ENCODE results near the gene GSN. TPM values are rescaled to one million over a fixed set of nuclear protein-coding genes. Genes with fewer than 3 reads are reported as not detected.

GSN gene
- total and polyA plus RNA-seq, 4 donors, result 133 to 468 (median 233) TPM

DNA sequence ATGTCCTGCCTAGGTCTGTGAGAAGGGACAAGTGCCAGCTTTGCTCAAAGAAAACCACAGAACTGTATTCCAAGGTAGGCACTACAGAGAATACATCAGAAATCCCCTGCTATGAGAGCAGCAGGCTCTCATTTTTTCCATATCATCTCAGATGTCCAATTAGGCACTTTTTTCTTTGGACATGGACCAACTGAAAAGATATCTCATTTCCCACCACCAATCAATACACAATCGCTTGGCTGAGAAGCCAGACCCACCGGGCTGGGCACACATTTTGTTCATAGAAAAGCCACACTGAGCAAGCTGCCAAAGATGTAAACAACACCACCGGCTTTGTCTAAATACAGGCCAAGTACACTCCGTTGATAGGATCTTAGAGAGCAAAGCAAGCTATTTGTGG lies 76.2 kb downstream of the GSN start:
- ATAC-seq (ENCODE audit: insufficient read depth, low FRiP score) (no peak), DNase-seq (peak in 2 of 3 donors; percentile 62 to 68)
- Histone ChIP-seq H3K4me1 (ENCODE audit: control insufficient read depth in 5 of 5, insufficient read depth in 5 of 5, low read length in 5 of 5) (peaks cover 0 to 40% (median 10%) of the 10 kb centered on the region in 5 donors), H3K27ac (ENCODE audit: low read depth in 1 of 2, low read length in 1 of 2) (peak overlapping the region in 1 of 2 donors; percentile 63), H3K9me3 (ENCODE audit: control insufficient read depth in 4 of 4, insufficient read depth in 3 of 4, low read length in 3 of 4) (no peaks in the 10 kb centered on the region), H3K4me3 (no peak overlapping the region), H3K36me3 (ENCODE audit: control insufficient read depth in 4 of 4, insufficient read depth in 4 of 4, low read length in 4 of 4) (peaks cover 12 to 60% (median 32%) of the 10 kb centered on the region in 4 donors), H3K9ac (ENCODE audit: insufficient read depth in 1 of 2, low read length in 2 of 2) (no peak overlapping the region), H3K27me3 (ENCODE audit: control insufficient read depth in 3 of 3, insufficient read depth in 3 of 3, low read length in 2 of 3) (no peaks in the 10 kb centered on the region)
- WGBS, 2 donors, result 41 to 67% methylated on average over 4 of the region's 4 CpGs
- no peak for TF ChIP-seq CTCF (IDR thresholded peaks at IDR 0.05; ENCODE audit: control extremely low read depth, extremely low read depth)

- no peak overlapping the region for H3K9ac ChIP-seq (ENCODE audit: insufficient read depth in 1 of 2, low read length in 2 of 2)
- no peak for DNase-seq
- ATAC-seq (ENCODE audit: insufficient read depth, low FRiP score), result no peak
- peaks cover 12 to 59% (median 31%) of the 10 kb centered on the region in 4 donors for H3K36me3 ChIP-seq (ENCODE audit: control insufficient read depth in 4 of 4, insufficient read depth in 4 of 4, low read length in 4 of 4)
- TF ChIP-seq CTCF (IDR thresholded peaks at IDR 0.05; ENCODE audit: control extremely low read depth, extremely low read depth), result no peak
- H3K4me3 ChIP-seq, result no peak overlapping the region
- no peaks in the 10 kb centered on the region for H3K9me3 ChIP-seq (ENCODE audit: control insufficient read depth in 4 of 4, insufficient read depth in 3 of 4, low read length in 3 of 4)
- 87 to 88% methylated on average over 3 of the region's 3 CpGs for WGBS, 2 donors
- peaks cover 0 to 49% (median 13%) of the 10 kb centered on the region in 5 donors for H3K4me1 ChIP-seq (ENCODE audit: control insufficient read depth in 5 of 5, insufficient read depth in 5 of 5, low read length in 5 of 5)
- no peaks in the 10 kb centered on the region for H3K27me3 ChIP-seq (ENCODE audit: control insufficient read depth in 3 of 3, insufficient read depth in 3 of 3, low read length in 2 of 3)
- peak overlapping the region in 1 of 2 donors; percentile 45 for H3K27ac ChIP-seq (ENCODE audit: low read depth in 1 of 2, low read length in 1 of 2)
Observed at GRCh38 chr9:121345070-121345469, 77.1 kb downstream of the GSN start.

DNA sequence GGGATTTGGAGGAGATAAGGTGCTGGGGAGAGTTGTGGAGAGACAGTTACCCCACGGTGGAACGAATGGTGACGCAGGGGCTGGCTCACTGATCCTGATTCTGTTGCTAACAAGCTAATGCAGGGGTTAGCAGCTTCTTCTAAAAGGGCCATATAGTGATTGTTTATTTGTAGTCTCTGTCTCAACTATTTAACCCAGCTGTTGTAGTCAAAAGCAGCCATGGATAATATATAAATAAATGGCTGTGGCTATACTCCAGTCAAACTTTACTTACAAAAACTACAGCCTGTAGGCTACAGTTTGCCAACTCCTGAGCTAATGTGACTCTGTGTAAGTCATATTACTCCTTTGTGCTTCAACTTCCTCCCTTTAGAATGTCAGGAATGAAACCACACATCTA lies 80.3 kb downstream of the GSN start:
- no peak for TF ChIP-seq CTCF (IDR thresholded peaks at IDR 0.05; ENCODE audit: control extremely low read depth, extremely low read depth)
- ATAC-seq (ENCODE audit: insufficient read depth, low FRiP score) (no peak), DNase-seq (peak; percentile 68 to 89 (median 84))
- H3K9ac ChIP-seq (ENCODE audit: insufficient read depth in 1 of 2, low read length in 2 of 2), result peak overlapping the region in 1 of 2 donors; percentile 52
- H3K4me3 ChIP-seq, result no peak overlapping the region
- H3K9me3 ChIP-seq (ENCODE audit: control insufficient read depth in 4 of 4, insufficient read depth in 3 of 4, low read length in 3 of 4), result no peaks in the 10 kb centered on the region
- peaks cover 4 to 74% (median 31%) of the 10 kb centered on the region in 5 donors for H3K4me1 ChIP-seq (ENCODE audit: control insufficient read depth in 5 of 5, insufficient read depth in 5 of 5, low read length in 5 of 5)
- H3K27me3 ChIP-seq (ENCODE audit: control insufficient read depth in 3 of 3, insufficient read depth in 3 of 3, low read length in 2 of 3), result no peaks in the 10 kb centered on the region
- peak overlapping the region in 1 of 2 donors; percentile 1 for H3K27ac ChIP-seq (ENCODE audit: low read depth in 1 of 2, low read length in 1 of 2)
- H3K36me3 ChIP-seq (ENCODE audit: control insufficient read depth in 4 of 4, insufficient read depth in 4 of 4, low read length in 4 of 4), result peaks cover 19 to 57% (median 30%) of the 10 kb centered on the region in 4 donors
- WGBS, 2 donors, result 78 to 81% methylated on average over 3 of the region's 3 CpGs

DNA sequence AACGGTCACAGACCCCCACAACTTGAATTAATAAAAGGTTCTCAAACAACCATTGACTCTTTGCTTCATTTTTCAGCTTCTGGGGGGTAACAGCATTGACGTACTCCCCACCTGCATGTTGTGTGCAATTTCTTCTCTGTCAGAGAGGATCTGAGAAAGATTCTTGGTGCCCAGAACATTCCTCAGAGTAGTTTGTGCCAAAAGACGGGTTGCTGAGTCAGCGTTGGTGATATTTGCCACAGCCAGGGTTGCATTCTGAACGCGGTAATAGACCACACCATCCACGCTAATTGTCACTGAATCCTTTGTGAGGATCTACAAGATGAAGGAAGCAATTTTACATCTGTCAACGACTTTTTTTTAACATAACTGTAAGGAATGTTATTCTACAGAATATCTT lies 81.0 kb downstream of the GSN start:
- no peaks in the 10 kb centered on the region for H3K9me3 ChIP-seq (ENCODE audit: control insufficient read depth in 4 of 4, insufficient read depth in 3 of 4, low read length in 3 of 4)
- H3K4me1 ChIP-seq (ENCODE audit: control insufficient read depth in 5 of 5, insufficient read depth in 5 of 5, low read length in 5 of 5), result peaks cover 4 to 74% (median 36%) of the 10 kb centered on the region in 5 donors
- no peak for TF ChIP-seq CTCF (IDR thresholded peaks at IDR 0.05; ENCODE audit: control extremely low read depth, extremely low read depth)
- H3K27me3 ChIP-seq (ENCODE audit: control insufficient read depth in 3 of 3, insufficient read depth in 3 of 3, low read length in 2 of 3), result no peaks in the 10 kb centered on the region
- peaks cover 25 to 58% (median 32%) of the 10 kb centered on the region in 4 donors for H3K36me3 ChIP-seq (ENCODE audit: control insufficient read depth in 4 of 4, insufficient read depth in 4 of 4, low read length in 4 of 4)
- no peak for DNase-seq
- ATAC-seq (ENCODE audit: insufficient read depth, low FRiP score), result no peak
- H3K27ac ChIP-seq (ENCODE audit: low read depth in 1 of 2, low read length in 1 of 2), result no peak overlapping the region
- H3K4me3 ChIP-seq, result no peak overlapping the region
- H3K9ac ChIP-seq (ENCODE audit: insufficient read depth in 1 of 2, low read length in 2 of 2), result no peak overlapping the region
- 79 to 81% methylated on average over 8 of the region's 8 CpGs for WGBS, 2 donors
